Endothelial cell of umbilical vein (primary cell): ENCODE data around the gene CLSTN2. TPM values are rescaled to one million over a fixed set of nuclear protein-coding genes. Genes with fewer than 3 reads are reported as not detected.

ENCODE experiments used
- BruUV-seq: library from RNA; stranded (reverse); fragments of 400-500 nt; replicated peaks from 2 replicates; lab custom pipeline; 2021; lab: Mats Ljungman, UMichigan
- CTCF ChIA-PET: fragments of 300-600, 350-600 bp; sonication (Branson Sonifier 250); formaldehyde crosslinking; loops from one replicate; lab custom pipeline; 2021; ENCODE audit warnings: antibody characterized with exemption, inconsistent platforms; lab: Charles Lee
- POLR2A ChIA-PET: fragments of 300-600, 350-600 bp; sonication (Branson Sonifier 250); formaldehyde crosslinking; loops from one replicate; lab custom pipeline; 2021; ENCODE audit warnings: antibody characterized with exemption, inconsistent platforms; lab: Charles Lee
- DNase-seq: peaks from one replicate; pipeline ENCODE4 v3.0.0-alpha.2; 2011; ENCODE audit warnings: low read depth, low spot score
- FAIRE-seq: peaks from 2 replicates; lab custom pipeline; 2011; peaks lifted over from hg19 to GRCh38; lab: Jason Lieb, UNC
- H2AFZ ChIP-seq: 2 replicates; pipeline ENCODE4 v1.6.0; 2012; ENCODE audit warnings: low read depth, low read length, control low read depth, inconsistent platforms
- H3K27ac ChIP-seq: 2 replicates; pipeline ENCODE4 v1.5.1; 2011; ENCODE audit warnings: low read depth, mild to moderate bottlenecking, control low read depth, low read length, moderate library complexity; ENCODE audit not compliant: insufficient read depth
- H3K27me3 ChIP-seq, 2 experiments: 2 replicates each; pipeline versions ENCODE4 v1.6.0 to v1.6.1; 2011; ENCODE audit warnings: low read length in 2 of 2, mixed read lengths in 1 of 2; ENCODE audit not compliant: control insufficient read depth in 2 of 2, insufficient read depth in 2 of 2
- H3K36me3 ChIP-seq, 2 experiments: 2 replicates in 1 of 2; 3 replicates in 1 of 2; pipeline ENCODE4 v1.5.1; 2011; ENCODE audit warnings: low read length in 2 of 2, mild to moderate bottlenecking in 1 of 2, moderate library complexity in 1 of 2; ENCODE audit not compliant: control insufficient read depth in 2 of 2, insufficient read depth in 2 of 2; ENCODE audit errors: extremely low read depth in 1 of 2
- H3K4me1 ChIP-seq: 3 replicates; pipeline ENCODE4 v1.5.1; 2011; ENCODE audit warnings: mild to moderate bottlenecking, low read length; ENCODE audit not compliant: control insufficient read depth, insufficient read depth; ENCODE audit errors: extremely low read depth
- H3K4me2 ChIP-seq: 2 replicates; pipeline ENCODE4 v1.6.1; 2011; ENCODE audit warnings: low read length, control low read depth, mixed read lengths; ENCODE audit not compliant: insufficient read depth
- H3K4me3 ChIP-seq, 3 experiments: fragments of 200-600 bp in 1 of 3; sonication (generic), shearing (Covaris generic) in 1 of 3; replicated peaks in 1 of 3; 2 replicates each; pipeline ENCODE4 v1.5.1; 2011 to 2016; ENCODE audit warnings: control low read depth in 3 of 3, low read length in 3 of 3, mild to moderate bottlenecking in 2 of 3, inconsistent platforms in 1 of 3, low read depth in 1 of 3, moderate library complexity in 1 of 3; ENCODE audit not compliant: insufficient read depth in 1 of 3
- H3K79me2 ChIP-seq: 2 replicates; pipeline ENCODE4 v1.6.0; 2012; ENCODE audit warnings: low read length, inconsistent platforms; ENCODE audit not compliant: control insufficient read depth, insufficient read depth
- H3K9ac ChIP-seq: replicated peaks from 2 replicates; pipeline ENCODE3; 2011; ENCODE audit warnings: low read length, control low read depth; ENCODE audit not compliant: insufficient read depth; ENCODE audit errors: extremely low read depth
- H3K9me1 ChIP-seq: replicated peaks from 3 replicates; pipeline ENCODE4 v1.6.0; 2011; ENCODE audit warnings: mild to moderate bottlenecking, low read length; ENCODE audit not compliant: control insufficient read depth, insufficient read depth; ENCODE audit errors: extremely low read depth
- H3K9me3 ChIP-seq: replicated peaks from 2 replicates; pipeline ENCODE4 v1.5.1; 2012; ENCODE audit warnings: low read length, inconsistent platforms; ENCODE audit not compliant: control insufficient read depth, insufficient read depth
- H4K20me1 ChIP-seq: replicated peaks from 2 replicates; pipeline ENCODE3; 2011; ENCODE audit warnings: mild to moderate bottlenecking, low read length; ENCODE audit not compliant: control insufficient read depth, insufficient read depth; ENCODE audit errors: extremely low read depth
- EZH2 ChIP-seq: IDR thresholded peaks from 2 replicates; pipeline ENCODE4 v1.6.1; 2012; ENCODE audit warnings: borderline replicate concordance, low read depth, mild to moderate bottlenecking, moderate library complexity, low read length, inconsistent platforms; ENCODE audit not compliant: severe bottlenecking
- FOS ChIP-seq: IDR thresholded peaks from 2 replicates; pipeline ENCODE4 v1.6.1; 2011; ENCODE audit warnings: mild to moderate bottlenecking, low read length, moderate library complexity, borderline replicate concordance; ENCODE audit not compliant: insufficient read depth
- GATA2 ChIP-seq: IDR thresholded peaks from 2 replicates; pipeline ENCODE4 v1.7.0; 2011; ENCODE audit warnings: low read depth, mild to moderate bottlenecking, moderate library complexity, mixed read lengths, low read length; ENCODE audit not compliant: insufficient read length, insufficient read depth
- JUN ChIP-seq: IDR thresholded peaks from 2 replicates; pipeline ENCODE4 v1.6.1; 2011; ENCODE audit warnings: borderline replicate concordance, low read depth; ENCODE audit not compliant: insufficient read length, insufficient read depth
- MAX ChIP-seq: IDR thresholded peaks from 2 replicates; pipeline ENCODE4 v1.6.1; 2011; ENCODE audit not compliant: insufficient read depth, insufficient read length
- MYC ChIP-seq: IDR thresholded peaks from one replicate; pipeline ENCODE4 v1.6.1; 2011; ENCODE audit warnings: mild to moderate bottlenecking, low read depth, low read length
- POLR2A ChIP-seq: IDR thresholded peaks from 2 replicates; pipeline ENCODE4 v1.6.1; 2012; ENCODE audit warnings: low read depth, mild to moderate bottlenecking, control low read depth, low read length
- POLR2AphosphoS5 ChIP-seq: IDR thresholded peaks from 2 replicates; pipeline ENCODE4 v1.6.1; 2012; ENCODE audit warnings: low read depth, mild to moderate bottlenecking, control low read depth, low read length, moderate library complexity; ENCODE audit not compliant: insufficient read depth
- dilution Hi-C: fragments of 300-500 bp; cut with MboI; formaldehyde crosslinking; loops from one replicate; pipeline ENCODE4 v1.15.0; 2019; ENCODE audit warnings: low sequenced_read_pairs; ENCODE audit not compliant: extremely low pct_ligation_motif_present
- intact Hi-C: fragments of 100-400 bp; cut with micrococcal nuclease; formaldehyde crosslinking; loops from one replicate; pipeline ENCODE4 v1.10.0; 2022
- polyA plus RNA-seq, 4 experiments: library from polyadenylated mRNA; depleted of rRNA in 3 of 4; stranded (reverse) in 3 of 4; unstranded in 1 of 4; fragments of >200 nt; gene quantifications; 2 replicates each; pipeline versions ENCODE4 v1.2.1 to v1.2.3, GENCODE V29; 2011 to 2012; ENCODE audit warnings: missing spikeins in 1 of 4
- total RNA-seq: library from RNA; stranded (reverse); gene quantifications from 2 replicates; pipeline ENCODE4 v1.2.3, GENCODE V29; 2021
- TF ChIP-seq, protein P1 (sequence below), 2 donors: IDR thresholded peaks; 1 replicate in 1 of 2; 2 replicates in 1 of 2; pipeline ENCODE4 v1.5.1; 2011; ENCODE audit warnings: low read length in 2 of 2, mild to moderate bottlenecking in 2 of 2, moderate library complexity in 2 of 2, control low read depth in 1 of 2, inconsistent platforms in 1 of 2, low read depth in 1 of 2; ENCODE audit not compliant: insufficient read depth in 1 of 2; ENCODE audit errors: extremely low read depth in 1 of 2

The CLSTN2 gene
- total and polyA plus RNA-seq, 2 donors (not counting 3 experiments of a cell fraction or from before 2014, with no cell fraction given) = 0.26 to 0.38 TPM

DNA sequence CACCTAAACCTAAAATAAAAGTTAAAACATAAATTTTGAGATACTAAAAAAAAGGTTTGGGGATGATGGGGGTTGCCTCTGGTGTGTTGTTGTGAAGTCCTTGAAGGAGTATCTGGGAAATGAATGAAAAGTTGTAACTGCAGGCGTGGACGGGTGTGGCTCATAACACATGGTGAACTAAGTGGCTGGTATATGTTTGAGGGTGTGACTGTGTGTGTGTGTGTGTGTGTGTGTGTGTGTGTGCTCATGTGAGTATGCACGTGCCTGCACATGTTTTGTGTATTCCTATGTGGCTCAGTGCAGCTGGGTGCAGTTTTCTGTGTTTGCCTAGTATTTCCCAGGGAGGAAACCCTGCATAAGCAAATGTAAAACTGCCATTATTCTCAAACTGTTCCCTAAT is 513.0 kb downstream of the CLSTN2 start:
- Histone ChIP-seq H3K4me3 (no peak overlapping the region), H3K27me3 (no peaks in the 10 kb centered on the region), H3K9me3 (no peaks in the 10 kb centered on the region), H3K4me2 (no peak overlapping the region), H4K20me1 (no peaks in the 10 kb centered on the region), H3K79me2 (no peaks in the 10 kb centered on the region), H2AFZ (no peak overlapping the region), H3K4me1 (no peaks in the 10 kb centered on the region), H3K27ac (no peak overlapping the region), H3K9ac (no peak overlapping the region), H3K36me3 (no peaks in the 10 kb centered on the region), H3K9me1 (no peaks in the 10 kb centered on the region)
- POLR2A ChIA-PET = no interaction called here
- FAIRE-seq = no peak
- BruUV-seq = no TSS peak
- intact Hi-C loops (no loop called here), dilution Hi-C loops (no loop called here)
- no peak for DNase-seq
- TF ChIP-seq GATA2 (no peak), POLR2A (no peak)
- TF ChIP-seq, protein P1, sequence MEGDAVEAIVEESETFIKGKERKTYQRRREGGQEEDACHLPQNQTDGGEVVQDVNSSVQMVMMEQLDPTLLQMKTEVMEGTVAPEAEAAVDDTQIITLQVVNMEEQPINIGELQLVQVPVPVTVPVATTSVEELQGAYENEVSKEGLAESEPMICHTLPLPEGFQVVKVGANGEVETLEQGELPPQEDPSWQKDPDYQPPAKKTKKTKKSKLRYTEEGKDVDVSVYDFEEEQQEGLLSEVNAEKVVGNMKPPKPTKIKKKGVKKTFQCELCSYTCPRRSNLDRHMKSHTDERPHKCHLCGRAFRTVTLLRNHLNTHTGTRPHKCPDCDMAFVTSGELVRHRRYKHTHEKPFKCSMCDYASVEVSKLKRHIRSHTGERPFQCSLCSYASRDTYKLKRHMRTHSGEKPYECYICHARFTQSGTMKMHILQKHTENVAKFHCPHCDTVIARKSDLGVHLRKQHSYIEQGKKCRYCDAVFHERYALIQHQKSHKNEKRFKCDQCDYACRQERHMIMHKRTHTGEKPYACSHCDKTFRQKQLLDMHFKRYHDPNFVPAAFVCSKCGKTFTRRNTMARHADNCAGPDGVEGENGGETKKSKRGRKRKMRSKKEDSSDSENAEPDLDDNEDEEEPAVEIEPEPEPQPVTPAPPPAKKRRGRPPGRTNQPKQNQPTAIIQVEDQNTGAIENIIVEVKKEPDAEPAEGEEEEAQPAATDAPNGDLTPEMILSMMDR (IDR thresholded peaks at IDR 0.05; ENCODE audit: extremely low read depth in 1 of 2, insufficient read depth in 1 of 2, low read depth in 1 of 2, low read length in 2 of 2) = no peak
- CTCF ChIA-PET = no interaction called here

GRCh38 chr3:140449413-140450256 is 514.6 kb downstream of the CLSTN2 start:
- H3K4me3 ChIP-seq = no peak overlapping the region
- no peaks in the 10 kb centered on the region for H3K4me1 ChIP-seq
- no peaks in the 10 kb centered on the region for H3K9me3 ChIP-seq
- H3K9me1 ChIP-seq = no peaks in the 10 kb centered on the region
- FAIRE-seq = no peak
- no peak overlapping the region for H3K9ac ChIP-seq
- BruUV-seq = no TSS peak
- no peaks in the 10 kb centered on the region for H3K79me2 ChIP-seq
- TF ChIP-seq FOS (no peak), EZH2 (no peak), MYC (no peak), POLR2AphosphoS5 (no peak), MAX (no peak), JUN (no peak), GATA2 (no peak), POLR2A (no peak)
- TF ChIP-seq, protein P1 (IDR thresholded peaks at IDR 0.05; ENCODE audit: extremely low read depth in 1 of 2, insufficient read depth in 1 of 2, low read depth in 1 of 2, low read length in 2 of 2) = no peak
- H3K27ac ChIP-seq = no peak overlapping the region
- H4K20me1 ChIP-seq = no peaks in the 10 kb centered on the region
- H3K27me3 ChIP-seq = no peaks in the 10 kb centered on the region
- intact Hi-C loops (no loop called here), dilution Hi-C loops (no loop called here)
- no peak overlapping the region for H3K4me2 ChIP-seq
- DNase-seq = no peak
- ChIA-PET POLR2A (no interaction called here), CTCF (no interaction called here)
- no peaks in the 10 kb centered on the region for H3K36me3 ChIP-seq
- no peak overlapping the region for H2AFZ ChIP-seq
